ENCODE measurements around the gene E4F1. TPM values are rescaled to one million over a fixed set of nuclear protein-coding genes. Genes with fewer than 3 reads are reported as not detected.

The E4F1 gene
- total and polyA plus RNA-seq, 10 of the 15 experiments (the other 5 are each of a cell fraction or from before 2014, with no cell fraction given): 0.23 to 36.5 (median 14.5) TPM

- in situ Hi-C loops (cut with MboI): no loop called here
- CTCF ChIA-PET: interaction anchor here (1.5 to 2.3 kb wide), 3 partner anchors 42 to 175 kb away, joined by 5 to 14 read pairs (median 5); partner anchors contain the start of gene CCNF
- no TSS peak for BruUV-seq (replicated peaks)
- peaks cover 13% of the 10 kb centered on the region for H3K79me2 ChIP-seq (ENCODE audit: control insufficient read depth, insufficient read depth, low read length)
- peaks cover 24 to 29% of the 10 kb centered on the region in 2 experiments for H3K36me3 ChIP-seq (ENCODE audit: control insufficient read depth in 2 of 2, insufficient read depth in 2 of 2, low read length in 1 of 2)
- peaks cover 13% of the 10 kb centered on the region for H3K4me1 ChIP-seq (ENCODE audit: control insufficient read depth, insufficient read depth, low read length)
- H3K4me2 ChIP-seq (ENCODE audit: control insufficient read depth, insufficient read depth): no peak overlapping the region
- RAD21 ChIA-PET (ENCODE audit: unreplicated experiment): no interaction called here
- intact Hi-C loops (cut with micrococcal nuclease; ENCODE audit: unreplicated experiment): loop anchor here (5.0 kb wide), 1 partner anchor 46 kb away; the partner anchor contains the start of gene MLST8
- no peak overlapping the region for H3K27ac ChIP-seq (ENCODE audit: control insufficient read depth, insufficient read depth)
- no peak overlapping the region for H3K9ac ChIP-seq (ENCODE audit: control insufficient read depth, insufficient read depth, low read length)
- no peak for DNase-seq (ENCODE audit: low read depth, low spot score)
- FAIRE-seq: no peak
- no peak overlapping the region for H3K4me3 ChIP-seq
- no peak for ATAC-seq
- no peaks in the 10 kb centered on the region for H4K20me1 ChIP-seq (ENCODE audit: control insufficient read depth, insufficient read depth)
- no peak overlapping the region for H2AFZ ChIP-seq (ENCODE audit: control insufficient read depth, low read depth, low read length)
- TF ChIP-seq POLR2AphosphoS5 (IDR thresholded peaks at IDR 0.05; ENCODE audit: low read length) (peak; percentile 62), CEBPZ (IDR thresholded peaks at IDR 0.05; ENCODE audit: low read depth, low read length) (no peak)
- no peaks in the 10 kb centered on the region for H3K27me3 ChIP-seq (replicated peaks in 1 of 2; ENCODE audit: control insufficient read depth in 2 of 2, insufficient read depth in 2 of 2, low read length in 1 of 2)
- 41% methylated on average over 11 of the region's 11 CpGs for WGBS (ENCODE audit: insufficient coverage, insufficient replicate concordance, low lambda C conversion rate, missing lambda C conversion rate)
- POLR2A ChIA-PET: interaction anchor here (1.8 kb wide), 1 partner anchor 47 kb away, joined by 4 read pairs; no protein-coding TSS in a partner anchor
- no peaks in the 10 kb centered on the region for H3K9me3 ChIP-seq (replicated peaks; ENCODE audit: control insufficient read depth, insufficient read depth, low read length)
- SMC1A ChIA-PET (ENCODE audit: uncharacterized antibody, unreplicated experiment): interaction anchor here (0.9 kb wide), 1 partner anchor 55 kb away, joined by 4 read pairs; no protein-coding TSS in a partner anchor
Observed at GRCh38 chr16:2253293-2253692, 29.9 kb downstream of the E4F1 start.
